Measurements from ENCODE around the gene OR6C70. TPM values are rescaled to one million over a fixed set of nuclear protein-coding genes. Genes with fewer than 3 reads are reported as not detected.

The OR6C70 gene
- total RNA-seq, 1 experiment from 2014 or later: not detected

DNA sequence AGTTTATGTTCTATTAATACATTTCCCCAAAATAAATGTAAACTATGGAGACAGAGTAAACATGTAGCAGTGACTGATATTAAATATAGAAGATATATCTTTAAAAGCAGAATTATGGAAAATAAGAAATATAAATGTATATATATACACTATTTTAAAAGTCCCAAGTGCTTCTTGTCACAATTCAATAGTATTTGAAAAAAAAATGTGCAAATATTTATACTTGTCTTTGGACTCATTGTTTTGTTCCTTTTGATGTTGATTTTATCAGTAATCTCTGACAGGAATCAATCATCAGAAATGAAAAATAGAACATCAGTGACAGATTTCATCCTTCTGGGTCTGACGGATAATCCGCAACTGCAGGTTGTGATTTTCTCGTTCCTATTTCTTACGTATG lies 44.0 kb downstream of the OR6C70 start, which contains the start of gene OR6C76:
Gene OR6C76 (plus strand): TSS at position 301 of the 400 bp plus-strand sequence. CDS start 0 bp downstream, at position 301.
- no peak for DNase-seq (ENCODE audit: low spot score)
- in situ Hi-C loops (cut with HindIII; ENCODE audit: low sequenced_read_pairs): no loop called here

DNA sequence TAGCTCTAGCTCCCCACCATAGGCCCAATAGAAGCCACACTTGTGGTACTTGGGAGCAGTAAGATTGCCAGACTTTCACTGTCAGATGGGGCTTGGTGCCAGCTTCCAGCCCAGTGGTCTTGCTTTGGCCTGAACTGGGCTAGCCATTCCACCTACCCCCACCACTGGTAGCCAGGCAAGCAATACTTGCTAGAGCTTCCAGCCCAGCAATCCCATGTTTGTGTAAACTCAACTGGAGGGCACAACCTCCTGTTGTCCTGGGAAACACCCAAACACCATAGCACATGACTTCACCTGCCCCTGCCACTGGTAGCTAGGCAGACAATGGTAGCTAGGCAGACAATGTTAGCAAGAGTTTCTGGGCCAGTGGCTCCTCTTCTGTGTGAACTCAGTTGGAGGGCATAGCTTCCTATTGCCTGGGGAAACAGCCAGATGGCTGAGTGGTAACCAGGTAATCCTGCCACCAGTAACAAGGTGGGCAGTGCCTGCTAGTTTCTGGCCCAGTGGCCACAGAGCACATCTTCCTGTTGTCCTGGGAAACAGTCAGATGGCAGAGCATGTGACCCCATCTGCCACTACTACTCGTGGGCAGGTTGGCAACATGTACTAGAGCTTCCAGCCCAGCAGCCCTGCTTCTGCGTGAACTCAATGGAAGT lies 49.5 kb downstream of the OR6C70 start:
- in situ Hi-C loops (cut with HindIII; ENCODE audit: low sequenced_read_pairs): no loop called here

More for the DNA sequence above, 49.5 kb downstream of the OR6C70 start:
- DNase-seq (ENCODE audit: low spot score): no peak

Other genes with a start within 250 kb of the OR6C70 start
- gene OR10A7, start 249.1 kb downstream of the OR6C70 start, total RNA-seq (2014; rRNA removed; shearing (Covaris generic)): not detected in 2 replicates
- gene OR6C74, start 225.5 kb downstream of the OR6C70 start, total RNA-seq (2014; rRNA removed; shearing (Covaris generic)): not detected in 2 replicates
- not detected in 2 replicates for gene OR6C6, start 173.6 kb downstream of the OR6C70 start, total RNA-seq (2014; rRNA removed; shearing (Covaris generic))
- gene OR6C1, start 155.8 kb downstream of the OR6C70 start, total RNA-seq (2014; rRNA removed; shearing (Covaris generic)): not detected in 2 replicates
- not detected in 2 replicates for gene OR6C3, start 139.4 kb downstream of the OR6C70 start, total RNA-seq (2014; rRNA removed; shearing (Covaris generic))
- gene OR6C75, start 107.2 kb downstream of the OR6C70 start, total RNA-seq (2014; rRNA removed; shearing (Covaris generic)): not detected in 2 replicates
- gene OR6C65, start 69.6 kb downstream of the OR6C70 start, total RNA-seq (2014; rRNA removed; shearing (Covaris generic)): not detected in 2 replicates
- not detected in 2 replicates for gene OR6C76, start 43.9 kb downstream of the OR6C70 start, total RNA-seq (2014; rRNA removed; shearing (Covaris generic))
- not detected in 2 replicates for gene OR6C2, start 26.1 kb downstream of the OR6C70 start, total RNA-seq (2014; rRNA removed; shearing (Covaris generic))
- gene OR6C68, start 22.2 kb upstream of the OR6C70 start, total RNA-seq (2014; rRNA removed; shearing (Covaris generic)): not detected in 2 replicates
- gene OR6C4, start 79.5 kb upstream of the OR6C70 start, total RNA-seq (2014; rRNA removed; shearing (Covaris generic)): not detected in 2 replicates
- gene OR2AP1, start 102.3 kb upstream of the OR6C70 start, total RNA-seq (2014; rRNA removed; shearing (Covaris generic)): not detected in 2 replicates
- gene OR10P1, start 166.8 kb upstream of the OR6C70 start, total RNA-seq (2014; rRNA removed; shearing (Covaris generic)): not detected in 2 replicates
- 0.58 and 3.0 TPM in 2 replicates for gene ITGA7, start 237.8 kb upstream of the OR6C70 start, total RNA-seq (2014; rRNA removed; shearing (Covaris generic))
- gene BLOC1S1, start 245.9 kb upstream of the OR6C70 start, total RNA-seq (2014; rRNA removed; shearing (Covaris generic)): 60.2 and 73.7 TPM in 2 replicates